SK-N-SH treated with all-trans-retinoic acid at 6 μM for 48 hours (cell line): ENCODE results near the gene CDIPT.
"Not testable (repeated sequence)": the region's sequence is repeated elsewhere in the genome, so short reads cannot be mapped to it uniquely, and the experiment has no call there.

ENCODE experiments used
- CSRNP3 ChIP-seq: fragments of 250-450 bp; sonication (Bioruptor Pico); IDR thresholded peaks from 2 replicates; pipeline ENCODE4 v1.5.1; 2021; ENCODE audit warnings: mild to moderate bottlenecking, moderate library complexity
- GLIS3 ChIP-seq: fragments of 250-450 bp; sonication (Bioruptor Pico); IDR thresholded peaks from 2 replicates; pipeline ENCODE4 v1.5.0; 2020; ENCODE audit warnings: mild to moderate bottlenecking, moderate library complexity
- PPARA ChIP-seq: fragments of 250-450 bp; sonication (Bioruptor Pico); IDR thresholded peaks from 2 replicates; pipeline ENCODE4 v1.5.0; 2020; ENCODE audit warnings: mild to moderate bottlenecking, borderline replicate concordance
- RARB ChIP-seq: fragments of 250-450 bp; sonication (Bioruptor Pico); IDR thresholded peaks from 2 replicates; pipeline ENCODE4 v1.8.0; 2021; ENCODE audit warnings: mild to moderate bottlenecking, moderate library complexity
- TOX ChIP-seq: fragments of 250-450 bp; sonication (Bioruptor Pico); IDR thresholded peaks from 2 replicates; pipeline ENCODE4 v1.8.0; 2021; ENCODE audit warnings: mild to moderate bottlenecking, moderate library complexity, borderline replicate concordance
- ZFP3 ChIP-seq: fragments of 250-450 bp; sonication (Bioruptor Pico); IDR thresholded peaks from 2 replicates; pipeline ENCODE4 v1.5.0; 2020; ENCODE audit warnings: mild to moderate bottlenecking, moderate library complexity
- ZFP30 ChIP-seq: fragments of 450-650 bp; formaldehyde crosslinking; IDR thresholded peaks from 2 replicates; pipeline ENCODE4 v1.5.0; 2022; ENCODE audit warnings: mild to moderate bottlenecking, moderate library complexity

GRCh38 chr16:29909851-29910250, 46.8 kb upstream of the CDIPT start:
- TF ChIP-seq TOX; ZFP3 (CRISPR knock-in tag); GLIS3 (CRISPR knock-in tag); RARB (CRISPR knock-in tag); CSRNP3 (CRISPR knock-in tag); PPARA (CRISPR knock-in tag); ZFP30 (CRISPR knock-in tag): not testable (repeated sequence)
